Measurements from ENCODE around the gene STARD3NL. TPM values are rescaled to one million over a fixed set of nuclear protein-coding genes. Genes with fewer than 3 reads are reported as not detected.
"Not testable (repeated sequence)": the region's sequence is repeated elsewhere in the genome, so short reads cannot be mapped to it uniquely, and the experiment has no call there.

The STARD3NL gene
- total RNA-seq, 6 experiments from 2014 or later: 5.8 to 14.3 (median 9.6) TPM

- no peaks in the 10 kb centered on the region for H3K27me3 ChIP-seq
- intact Hi-C loops (cut with DNase I): loop anchor here in 1 of 2 donors (10.0 kb wide), 2 partner anchors 125 to 335 kb away; no protein-coding TSS in a partner anchor
- no peak for TF ChIP-seq POLR2A (IDR thresholded peaks at IDR 0.05)
- TF ChIP-seq CTCF (IDR thresholded peaks at IDR 0.05): no peak
- no peak overlapping the region for H3K27ac ChIP-seq
- H3K4me3 ChIP-seq: no peak overlapping the region
- ATAC-seq (no peak), DNase-seq (no peak)
- H3K9me3 ChIP-seq: no peaks in the 10 kb centered on the region
- H3K4me1 ChIP-seq: no peaks in the 10 kb centered on the region
- H3K36me3 ChIP-seq: peaks cover 0 to 12% (median 7%) of the 10 kb centered on the region in 4 donors
- 86% methylated on average over 4 of the region's 6 CpGs for WGBS (ENCODE audit: insufficient coverage, low coverage, low lambda C conversion rate, missing lambda C conversion rate)
These were observed 51.3 kb downstream of the STARD3NL start for GRCh38 chr7:38229386-38229785.

GRCh38 chr7:38229884-38230642, 52.0 kb downstream of the STARD3NL start:
- no peaks in the 10 kb centered on the region for H3K4me1 ChIP-seq
- 75% methylated on average over 6 of the region's 6 CpGs for WGBS (ENCODE audit: insufficient coverage, low coverage, low lambda C conversion rate, missing lambda C conversion rate)
- H3K27me3 ChIP-seq: no peaks in the 10 kb centered on the region
- no peak overlapping the region for H3K27ac ChIP-seq
- DNase-seq (no peak), ATAC-seq (no peak)
- H3K9me3 ChIP-seq: no peaks in the 10 kb centered on the region
- TF ChIP-seq CTCF (IDR thresholded peaks at IDR 0.05): no peak
- no peak for TF ChIP-seq POLR2A (IDR thresholded peaks at IDR 0.05)
- intact Hi-C loops (cut with DNase I): loop anchor here in 1 of 2 donors (10.0 kb wide), 2 partner anchors 125 to 335 kb away; no protein-coding TSS in a partner anchor
- peaks cover 0 to 11% (median 5%) of the 10 kb centered on the region in 4 donors for H3K36me3 ChIP-seq
- no peak overlapping the region for H3K4me3 ChIP-seq

- intact Hi-C loops (cut with DNase I): no loop called here
- no peaks in the 10 kb centered on the region for H3K4me1 ChIP-seq
- 51% methylated on average over 11 of the region's 11 CpGs for WGBS (ENCODE audit: insufficient coverage, low coverage, low lambda C conversion rate, missing lambda C conversion rate)
- DNase-seq (no peak), ATAC-seq (peak; percentile 48 to 73 (median 70))
- no peak overlapping the region for H3K27ac ChIP-seq
- no peaks in the 10 kb centered on the region for H3K9me3 ChIP-seq
- no peak overlapping the region for H3K4me3 ChIP-seq
- peaks cover 0 to 11% (median 5%) of the 10 kb centered on the region in 4 donors for H3K36me3 ChIP-seq
- no peaks in the 10 kb centered on the region for H3K27me3 ChIP-seq
- TF ChIP-seq POLR2A (IDR thresholded peaks at IDR 0.05) (no peak), CTCF (IDR thresholded peaks at IDR 0.05) (no peak)
These were observed 54.7 kb downstream of the STARD3NL start for GRCh38 chr7:38232502-38233366.

GRCh38 chr7:38234759-38235158, 56.7 kb downstream of the STARD3NL start:
- ATAC-seq; intact Hi-C loops (cut with DNase I); H3K4me3 ChIP-seq; H3K9me3 ChIP-seq; H3K4me1 ChIP-seq; H3K27ac ChIP-seq; H3K36me3 ChIP-seq; H3K27me3 ChIP-seq; DNase-seq: not testable (repeated sequence)
- WGBS (ENCODE audit: insufficient coverage, low coverage, low lambda C conversion rate, missing lambda C conversion rate): 75% methylated on average over 11 of the region's 11 CpGs

GRCh38 chr7:38235606-38236005, 57.6 kb downstream of the STARD3NL start:
- no peak for TF ChIP-seq POLR2A (IDR thresholded peaks at IDR 0.05)
- no peak for TF ChIP-seq CTCF (IDR thresholded peaks at IDR 0.05)
- Histone ChIP-seq H3K27me3 (no peaks in the 10 kb centered on the region), H3K4me3 (no peak overlapping the region), H3K27ac (no peak overlapping the region), H3K4me1 (no peaks in the 10 kb centered on the region), H3K36me3 (peaks cover 0 to 4% (median 0%) of the 10 kb centered on the region in 4 donors), H3K9me3 (no peaks in the 10 kb centered on the region)
- 39% methylated on average over 4 of the region's 4 CpGs for WGBS (ENCODE audit: insufficient coverage, low coverage, low lambda C conversion rate, missing lambda C conversion rate)
- intact Hi-C loops (cut with DNase I): no loop called here
- no peak for ATAC-seq
- DNase-seq: no peak

- H3K27me3 ChIP-seq; H3K4me1 ChIP-seq; H3K9me3 ChIP-seq; ATAC-seq; H3K4me3 ChIP-seq; intact Hi-C loops (cut with DNase I); DNase-seq; H3K36me3 ChIP-seq; H3K27ac ChIP-seq: not testable (repeated sequence)
- 40% methylated on average over 3 of the region's 10 CpGs for WGBS (ENCODE audit: insufficient coverage, low coverage, low lambda C conversion rate, missing lambda C conversion rate)
These were observed 61.1 kb downstream of the STARD3NL start for GRCh38 chr7:38239129-38239528.
